GM21786 (cell line): ENCODE data around the gene SLX4IP.

Experiments
- ATAC-seq: cut with Tn5 transposase; IDR thresholded peaks from one replicate; pipeline ENCODE4 v1.9.1; 2021; ENCODE audit not compliant: unreplicated experiment

SLX4IP gene

DNA sequence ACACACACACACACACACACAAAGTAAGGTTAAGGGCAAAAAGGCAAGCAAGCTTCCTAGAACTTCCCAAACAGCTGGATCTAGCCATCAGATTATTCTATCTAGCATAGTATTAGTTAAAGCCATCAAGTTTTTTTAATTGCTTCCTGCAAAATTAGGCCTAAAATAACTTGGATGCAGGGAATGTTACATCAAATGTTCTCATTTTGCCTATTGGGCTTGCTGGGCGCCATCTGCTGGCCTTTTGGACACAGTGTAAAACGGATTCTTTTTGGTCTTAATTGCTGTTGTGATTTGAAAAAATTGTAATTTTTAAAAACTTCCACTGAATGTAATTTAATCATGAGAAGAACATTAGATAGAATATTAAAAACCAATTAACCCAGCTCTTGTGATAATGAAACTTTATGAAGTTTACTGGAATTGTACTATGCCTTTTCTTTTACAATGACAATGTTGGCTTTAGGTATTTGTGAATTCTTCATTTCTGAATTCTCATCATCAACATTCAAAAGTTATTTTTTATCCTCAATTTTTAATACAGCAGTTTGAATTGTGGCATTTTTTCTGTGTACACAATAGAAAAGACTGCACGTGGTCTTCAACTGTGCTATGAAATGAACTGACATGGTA, 7.9 kb upstream of the SLX4IP start:
- ATAC-seq: no peak

DNA sequence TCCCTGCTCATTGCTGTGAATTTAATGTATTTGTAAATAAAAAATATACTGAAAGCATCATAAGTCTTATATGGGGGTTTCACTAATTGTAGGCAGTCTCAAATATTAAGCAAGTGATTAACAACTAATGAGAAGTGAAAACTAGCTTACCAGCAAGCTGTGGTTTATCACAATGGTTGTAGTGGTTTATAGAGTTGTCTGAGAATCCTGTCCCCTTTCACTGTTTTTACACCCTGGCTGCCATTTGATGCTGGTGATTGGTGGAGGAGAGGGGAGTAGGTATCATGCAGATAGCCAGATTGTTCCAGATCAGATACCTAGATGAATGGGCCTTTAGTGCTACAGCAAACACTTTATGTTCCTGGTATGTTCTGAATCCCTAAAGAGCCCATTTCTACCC, 7.1 kb upstream of the SLX4IP start:
- peak; percentile 51 for ATAC-seq

DNA sequence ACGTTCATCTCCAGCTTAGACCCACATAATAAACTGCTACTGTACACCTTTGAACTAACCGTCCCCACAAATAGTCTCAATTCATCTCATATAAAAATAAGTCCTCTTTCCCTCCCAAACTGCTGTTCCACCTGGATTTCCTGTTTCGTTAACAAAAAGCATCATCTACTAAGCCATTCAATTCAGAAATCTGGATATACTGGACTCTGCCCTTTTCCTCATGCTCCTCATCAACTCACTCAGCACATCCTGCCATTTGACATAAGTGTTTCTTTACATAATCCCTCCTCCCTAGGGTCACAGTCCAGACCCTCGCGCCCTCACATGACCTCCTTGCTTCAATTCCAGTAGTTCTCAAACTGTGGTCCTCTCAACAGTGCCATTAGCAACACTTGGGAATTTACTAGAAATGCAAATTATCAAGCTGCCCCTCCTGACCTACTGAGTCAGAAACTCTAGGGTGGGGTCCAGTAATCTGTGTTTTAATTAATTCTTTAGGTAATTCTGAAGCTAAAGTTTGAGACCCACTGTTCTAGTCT, 5.6 kb upstream of the SLX4IP start:
- no peak for ATAC-seq

GRCh38 chr20:10430000-10430466, 5.1 kb upstream of the SLX4IP start:
- no peak for ATAC-seq

DNA sequence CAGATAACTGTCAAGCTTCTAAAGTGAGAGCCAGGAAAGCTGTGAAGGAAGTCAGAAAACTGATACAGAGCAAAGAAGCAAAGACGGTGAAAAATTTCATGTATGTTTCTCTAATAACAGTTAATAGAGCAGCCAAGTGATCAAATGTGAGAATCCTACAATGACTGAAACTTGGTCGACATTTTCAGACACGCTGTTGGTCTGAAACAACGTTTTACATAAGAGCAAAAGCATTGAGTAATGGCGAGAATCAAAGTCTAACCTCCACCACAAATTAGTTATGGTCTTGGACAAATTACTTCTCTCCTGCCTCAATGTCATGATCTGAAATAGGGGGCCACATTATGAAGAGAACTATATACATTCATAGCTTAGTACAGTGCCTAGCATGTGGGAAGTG, 4.4 kb upstream of the SLX4IP start:
- ATAC-seq: no peak

GRCh38 chr20:10432079-10432478, 3.0 kb upstream of the SLX4IP start:
- ATAC-seq: no peak

- ATAC-seq: no peak
These were observed 2.0 kb upstream of the SLX4IP start for GRCh38 chr20:10433014-10433622.

GRCh38 chr20:10433623-10434466, 1.3 kb upstream of the SLX4IP start, which contains the start of gene MKKS:
Gene MKKS, minus strand, starts transcription at chr20:10434222. Its CDS starts 20,708 bp downstream, at chr20:10413514.
- ATAC-seq: peak; percentile 39

GRCh38 chr20:10434467-10434831, 656 bp upstream of the SLX4IP start:
- peak; percentile 30 for ATAC-seq

- no peak for ATAC-seq
These were observed 1.1 kb downstream of the SLX4IP start for GRCh38 chr20:10436053-10436699.

DNA sequence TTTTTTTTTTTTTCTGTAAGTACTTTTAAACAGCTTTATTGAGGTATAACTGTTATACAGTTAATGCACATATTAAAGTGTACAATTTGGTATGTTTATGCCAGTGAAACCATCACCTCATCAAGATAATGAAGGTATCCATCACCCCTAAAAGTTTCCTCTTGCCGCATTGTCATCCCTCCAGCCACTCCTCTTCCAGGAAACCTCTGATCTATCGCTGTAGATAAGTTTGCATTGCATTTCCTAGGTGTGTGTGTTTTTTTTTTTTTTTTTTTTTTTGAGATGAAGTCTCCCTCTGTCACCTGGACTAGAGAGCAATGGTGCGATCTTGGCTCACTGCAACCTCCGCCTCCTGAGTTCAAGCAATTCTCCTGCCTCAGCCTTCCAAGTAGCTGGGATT, 3.1 kb downstream of the SLX4IP start:
- no peak for ATAC-seq

DNA sequence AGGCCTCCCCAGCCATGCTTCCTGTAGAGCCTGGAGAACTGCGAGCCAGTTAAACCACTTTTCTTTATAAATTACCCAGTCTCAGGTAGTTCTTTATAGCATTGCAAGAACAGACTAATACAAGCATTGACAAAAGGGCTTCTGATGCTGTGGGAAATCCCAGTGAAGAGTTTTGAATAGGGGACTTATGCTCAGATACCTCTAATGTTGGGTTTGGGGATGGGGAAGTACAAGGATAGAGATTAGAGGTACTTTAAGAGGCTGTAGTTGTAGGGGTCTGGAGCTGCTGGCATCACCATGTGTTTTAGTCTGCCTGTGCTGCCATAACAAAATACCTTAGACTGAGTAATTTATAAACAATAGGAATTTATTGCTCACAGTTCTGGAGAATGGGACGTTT, 8.8 kb downstream of the SLX4IP start:
- no peak for ATAC-seq

DNA sequence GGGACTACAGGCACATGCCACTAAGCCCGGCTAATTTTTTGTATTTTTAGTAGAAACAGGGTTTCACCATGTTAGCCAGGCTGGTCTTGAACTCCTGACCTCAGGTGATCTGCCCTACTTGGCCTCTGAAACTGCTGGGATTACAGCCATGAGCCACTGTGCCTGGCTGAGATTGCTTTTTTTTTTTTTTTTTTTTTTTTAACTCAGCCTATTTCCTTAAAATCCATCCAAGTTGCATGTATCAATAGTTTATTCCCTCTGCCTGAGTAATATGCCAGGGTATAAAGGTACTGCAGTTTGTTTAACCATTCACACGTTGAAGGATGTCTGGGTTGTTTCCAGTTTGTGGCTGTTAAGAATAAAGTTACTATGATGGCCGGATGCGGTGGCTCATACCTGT, 10.7 kb downstream of the SLX4IP start:
- ATAC-seq: no peak

DNA sequence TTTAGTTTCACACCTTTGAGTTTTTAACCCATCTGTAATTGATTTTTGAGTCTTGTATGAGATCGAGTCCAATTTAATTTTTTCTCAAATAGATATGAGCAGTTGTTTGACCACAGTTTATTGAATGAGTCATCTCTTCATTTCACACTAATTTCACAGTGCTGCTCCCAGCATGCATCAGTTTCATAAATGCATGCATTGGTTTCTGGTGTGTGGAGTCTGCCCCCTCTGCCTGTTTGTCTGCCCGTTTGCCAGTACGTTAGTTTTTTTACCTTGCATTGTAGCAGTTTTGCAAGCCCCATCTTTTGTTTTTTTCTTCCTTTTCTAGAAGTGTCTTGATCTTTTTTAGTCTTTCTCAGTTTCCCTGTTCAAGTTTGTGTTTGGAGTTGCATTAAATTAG, 11.9 kb downstream of the SLX4IP start:
- ATAC-seq: peak; percentile 100

GRCh38 chr20:10448270-10449156, 13.4 kb downstream of the SLX4IP start:
- no peak for ATAC-seq

GRCh38 chr20:10449270-10449669, 14.2 kb downstream of the SLX4IP start:
- ATAC-seq: no peak

- ATAC-seq: peak; percentile 95
These were observed 18.1 kb downstream of the SLX4IP start for GRCh38 chr20:10453241-10453640.

GRCh38 chr20:10454151-10454750, 19.1 kb downstream of the SLX4IP start:
- ATAC-seq: peak; percentile 61

GRCh38 chr20:10461495-10461894, 26.4 kb downstream of the SLX4IP start:
- ATAC-seq: no peak

DNA sequence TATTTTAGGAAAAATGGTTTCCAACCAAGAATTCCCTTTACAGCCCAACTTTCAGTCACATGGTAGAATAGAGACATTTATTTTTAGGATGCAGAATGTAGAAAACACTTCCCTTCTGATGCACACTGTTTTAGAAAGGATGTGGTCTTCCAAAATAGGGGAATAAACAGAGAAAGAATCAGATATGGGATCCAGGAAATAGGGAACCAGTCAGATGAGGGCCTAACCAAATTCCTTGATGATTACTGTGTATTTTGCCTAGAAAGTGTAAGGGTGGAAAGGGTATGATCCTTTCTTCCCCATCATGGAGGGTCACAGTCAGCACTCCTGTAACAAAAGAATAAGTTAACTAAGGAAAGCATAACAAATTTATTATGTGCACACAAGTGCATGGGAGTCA, 27.4 kb downstream of the SLX4IP start:
- ATAC-seq: no peak
